GM18520 (cell line): ENCODE measurements around the gene PCLAF.
"Not testable (repeated sequence)": the region's sequence is repeated elsewhere in the genome, so short reads cannot be mapped to it uniquely, and the experiment has no call there.

Source experiments
- ATAC-seq: cut with Tn5 transposase; IDR thresholded peaks from one replicate; pipeline ENCODE4 v1.9.1; 2021; ENCODE audit not compliant: unreplicated experiment

The PCLAF gene

GRCh38 chr15:64369078-64369607, 12.1 kb downstream of the PCLAF start:
- ATAC-seq, result no peak

GRCh38 chr15:64361259-64361658, 20.0 kb downstream of the PCLAF start:
- no peak for ATAC-seq

- ATAC-seq, result no peak
Observed at GRCh38 chr15:64356710-64357040, 24.6 kb downstream of the PCLAF start.

- ATAC-seq, result peak; percentile 94
Observed at GRCh38 chr15:64355944-64356709, 25.1 kb downstream of the PCLAF start, which contains the start of gene CSNK1G1. Gene CSNK1G1, minus strand, starts transcription at chr15:64356173. Its CDS starts 55,674 bp downstream, at chr15:64300499.

GRCh38 chr15:64355348-64355943, 25.8 kb downstream of the PCLAF start:
- no peak for ATAC-seq

GRCh38 chr15:64354688-64355344, 26.4 kb downstream of the PCLAF start:
- no peak for ATAC-seq

GRCh38 chr15:64351265-64351664, 30.0 kb downstream of the PCLAF start:
- no peak for ATAC-seq

GRCh38 chr15:64349375-64349774, 31.9 kb downstream of the PCLAF start:
- ATAC-seq, result no peak

GRCh38 chr15:64348455-64348854, 32.8 kb downstream of the PCLAF start:
- no peak for ATAC-seq

GRCh38 chr15:64346242-64346641, 35.0 kb downstream of the PCLAF start:
- ATAC-seq, result not testable (repeated sequence)

GRCh38 chr15:64344651-64345294, 36.5 kb downstream of the PCLAF start:
- no peak for ATAC-seq

- no peak for ATAC-seq
Observed at GRCh38 chr15:64343841-64344240, 37.4 kb downstream of the PCLAF start.

- ATAC-seq, result no peak
Observed at GRCh38 chr15:64343222-64343621, 38.0 kb downstream of the PCLAF start.

- no peak for ATAC-seq
Observed at GRCh38 chr15:64341961-64342360, 39.3 kb downstream of the PCLAF start.

GRCh38 chr15:64340355-64340754, 40.9 kb downstream of the PCLAF start:
- no peak for ATAC-seq

GRCh38 chr15:64337761-64338160, 43.5 kb downstream of the PCLAF start:
- ATAC-seq, result no peak

GRCh38 chr15:64333986-64334929, 47.0 kb downstream of the PCLAF start:
- no peak for ATAC-seq

GRCh38 chr15:64333516-64333915, 47.7 kb downstream of the PCLAF start:
- no peak for ATAC-seq

- ATAC-seq, result not testable (repeated sequence)
Observed at GRCh38 chr15:64331668-64332067, 49.6 kb downstream of the PCLAF start.

GRCh38 chr15:64326975-64327374, 54.3 kb downstream of the PCLAF start:
- ATAC-seq, result not testable (repeated sequence)
